Measurements from ENCODE around the gene DIPK1C. TPM values are rescaled to one million over a fixed set of nuclear protein-coding genes. Genes with fewer than 3 reads are reported as not detected.

DIPK1C gene
- total and polyA plus RNA-seq, 10 of the 15 experiments (the other 5 are each of a cell fraction or from before 2014, with no cell fraction given), result not detected

GRCh38 chr18:74407888-74408287 lies 49.2 kb downstream of the DIPK1C start:
- no peaks in the 10 kb centered on the region for H3K79me2 ChIP-seq (ENCODE audit: control insufficient read depth, insufficient read depth, low read length)
- no peak for DNase-seq (ENCODE audit: low read depth, low spot score)
- RAD21 ChIA-PET (ENCODE audit: unreplicated experiment), result no interaction called here
- peak overlapping the region; percentile 62 for H3K4me2 ChIP-seq (ENCODE audit: control insufficient read depth, insufficient read depth)
- H4K20me1 ChIP-seq (ENCODE audit: control insufficient read depth, insufficient read depth), result no peaks in the 10 kb centered on the region
- 0 out of 2 replicates have a peak overlapping the region, but pooled peaks have one; percentile 13 for H3K27ac ChIP-seq (ENCODE audit: control insufficient read depth, insufficient read depth)
- BruUV-seq (replicated peaks), result no TSS peak
- ATAC-seq, result peak; percentile 25; the same call in 1 of the 3 replicates
- peaks cover 4% of the 10 kb centered on the region in 2 experiments; a peak in 3 of 4 replicates for H3K27me3 ChIP-seq (replicated peaks in 1 of 2; ENCODE audit: control insufficient read depth in 2 of 2, insufficient read depth in 2 of 2, low read length in 1 of 2)
- H2AFZ ChIP-seq (ENCODE audit: control insufficient read depth, low read depth, low read length), result peak overlapping the region; percentile 9
- 0% methylated on average over 2 of the region's 2 CpGs for WGBS (ENCODE audit: insufficient coverage, insufficient replicate concordance, low lambda C conversion rate, missing lambda C conversion rate)
- no peak for FAIRE-seq
- in situ Hi-C loops (cut with MboI), result no loop called here
- no peaks in the 10 kb centered on the region for H3K36me3 ChIP-seq (ENCODE audit: control insufficient read depth in 2 of 2, insufficient read depth in 2 of 2, low read length in 1 of 2)
- H3K4me3 ChIP-seq, result no peak overlapping the region
- intact Hi-C loops (cut with micrococcal nuclease; ENCODE audit: unreplicated experiment), result no loop called here
- H3K4me1 ChIP-seq (ENCODE audit: control insufficient read depth, insufficient read depth, low read length), result peaks cover 11% of the 10 kb centered on the region
- CTCF ChIA-PET, result no interaction called here
- H3K9ac ChIP-seq (ENCODE audit: control insufficient read depth, insufficient read depth, low read length), result no peak overlapping the region
- no peaks in the 10 kb centered on the region; the same call in 2 of the 3 replicates for H3K9me3 ChIP-seq (replicated peaks; ENCODE audit: control insufficient read depth, insufficient read depth, low read length)
- POLR2A ChIA-PET, result no interaction called here
- SMC1A ChIA-PET (ENCODE audit: uncharacterized antibody, unreplicated experiment), result no interaction called here
- TF ChIP-seq ATF7 (IDR thresholded peaks at IDR 0.05; ENCODE audit: low read depth) (0 out of 2 replicates have a peak, but pooled peaks have one; percentile 18), MEF2A (IDR thresholded peaks at IDR 0.05; ENCODE audit: insufficient read depth, low read depth, low read length) (peak; percentile 40; the same call in 1 of the 2 replicates), POU2F2 (IDR thresholded peaks at IDR 0.05; ENCODE audit: borderline replicate concordance, low read depth, low read length) (no peak)

GRCh38 chr18:74402806-74403433 lies 54.2 kb downstream of the DIPK1C start:
- H3K9ac ChIP-seq (ENCODE audit: control insufficient read depth, insufficient read depth, low read length), result no peak overlapping the region
- H3K36me3 ChIP-seq (ENCODE audit: control insufficient read depth in 2 of 2, insufficient read depth in 2 of 2, low read length in 1 of 2), result no peaks in the 10 kb centered on the region
- ChIA-PET RAD21 (ENCODE audit: unreplicated experiment) (no interaction called here), SMC1A (ENCODE audit: uncharacterized antibody, unreplicated experiment) (no interaction called here), CTCF (no interaction called here), POLR2A (no interaction called here)
- whole genome bisulfite sequencing (ENCODE audit: insufficient coverage, insufficient replicate concordance, low lambda C conversion rate, missing lambda C conversion rate), result 77% methylated on average over 9 of the region's 9 CpGs
- intact Hi-C loops (cut with micrococcal nuclease; ENCODE audit: unreplicated experiment) (no loop called here), in situ Hi-C loops (cut with MboI) (no loop called here)
- no peak overlapping the region for H2AFZ ChIP-seq (ENCODE audit: control insufficient read depth, low read depth, low read length)
- no peaks in the 10 kb centered on the region for H3K9me3 ChIP-seq (replicated peaks; ENCODE audit: control insufficient read depth, insufficient read depth, low read length)
- H3K27me3 ChIP-seq (replicated peaks in 1 of 2; ENCODE audit: control insufficient read depth in 2 of 2, insufficient read depth in 2 of 2, low read length in 1 of 2), result peaks cover 3 to 6% of the 10 kb centered on the region in 2 experiments
- BruUV-seq (replicated peaks), result no TSS peak
- no peaks in the 10 kb centered on the region for H4K20me1 ChIP-seq (ENCODE audit: control insufficient read depth, insufficient read depth)
- FAIRE-seq, result no peak
- peaks cover 5% of the 10 kb centered on the region for H3K4me1 ChIP-seq (ENCODE audit: control insufficient read depth, insufficient read depth, low read length)
- no peak for ATAC-seq
- H3K4me2 ChIP-seq (ENCODE audit: control insufficient read depth, insufficient read depth), result no peak overlapping the region
- H3K27ac ChIP-seq (ENCODE audit: control insufficient read depth, insufficient read depth), result no peak overlapping the region
- H3K79me2 ChIP-seq (ENCODE audit: control insufficient read depth, insufficient read depth, low read length), result no peaks in the 10 kb centered on the region
- DNase-seq (ENCODE audit: low read depth, low spot score), result no peak
- no peak overlapping the region for H3K4me3 ChIP-seq
- no peak for TF ChIP-seq SIN3A (IDR thresholded peaks at IDR 0.05; ENCODE audit: low read depth, low read length)
- TF ChIP-seq BMI1 (IDR thresholded peaks at IDR 0.05; ENCODE audit: borderline replicate concordance), result no peak
- TF ChIP-seq PML (IDR thresholded peaks at IDR 0.05; ENCODE audit: low read length), result no peak
- TF ChIP-seq PRDM15 (CRISPR knock-in tag; IDR thresholded peaks at IDR 0.05), result no peak
- no peak for TF ChIP-seq USF2 (IDR thresholded peaks at IDR 0.05; ENCODE audit: borderline replicate concordance, low read depth, low read length)
- no peak for TF ChIP-seq MYB (IDR thresholded peaks at IDR 0.05; ENCODE audit: borderline replicate concordance, low read depth, low read length)
- no peak for TF ChIP-seq NFXL1 (IDR thresholded peaks at IDR 0.05; ENCODE audit: borderline replicate concordance)
- no peak for TF ChIP-seq ETV6 (conservative IDR thresholded peaks at IDR 0.05 in 1 of 2, IDR thresholded peaks at IDR 0.05 in 1 of 2; ENCODE audit: borderline replicate concordance in 1 of 2, low read depth in 1 of 2)
